ENCODE results near the gene KCNJ4.
"Not testable (repeated sequence)": the region's sequence is repeated elsewhere in the genome, so short reads cannot be mapped to it uniquely, and the experiment has no call there.

Gene KCNJ4

DNA sequence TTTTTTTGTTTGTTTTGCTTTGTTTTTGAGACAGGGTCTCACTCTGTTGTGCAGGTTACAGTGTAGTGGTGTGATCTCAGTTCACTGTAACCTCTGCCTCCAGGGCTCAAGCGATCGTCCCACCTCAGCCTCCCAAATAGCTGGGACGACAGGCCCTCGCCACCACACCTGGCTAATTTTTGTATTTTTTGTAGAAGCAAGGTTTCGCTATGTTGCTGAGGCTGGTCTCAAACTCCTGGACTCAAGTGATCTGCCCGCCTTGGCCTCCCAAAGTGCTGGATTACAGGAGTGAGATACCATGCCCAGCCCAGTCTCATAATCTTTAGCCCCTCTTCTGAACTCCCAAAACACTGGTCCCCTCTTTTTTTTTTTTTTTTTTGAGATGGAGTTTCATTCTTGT, 50.6 kb downstream of the KCNJ4 start:
- DNase-seq (ENCODE audit: low spot score): no peak
- TF ChIP-seq, protein P1, sequence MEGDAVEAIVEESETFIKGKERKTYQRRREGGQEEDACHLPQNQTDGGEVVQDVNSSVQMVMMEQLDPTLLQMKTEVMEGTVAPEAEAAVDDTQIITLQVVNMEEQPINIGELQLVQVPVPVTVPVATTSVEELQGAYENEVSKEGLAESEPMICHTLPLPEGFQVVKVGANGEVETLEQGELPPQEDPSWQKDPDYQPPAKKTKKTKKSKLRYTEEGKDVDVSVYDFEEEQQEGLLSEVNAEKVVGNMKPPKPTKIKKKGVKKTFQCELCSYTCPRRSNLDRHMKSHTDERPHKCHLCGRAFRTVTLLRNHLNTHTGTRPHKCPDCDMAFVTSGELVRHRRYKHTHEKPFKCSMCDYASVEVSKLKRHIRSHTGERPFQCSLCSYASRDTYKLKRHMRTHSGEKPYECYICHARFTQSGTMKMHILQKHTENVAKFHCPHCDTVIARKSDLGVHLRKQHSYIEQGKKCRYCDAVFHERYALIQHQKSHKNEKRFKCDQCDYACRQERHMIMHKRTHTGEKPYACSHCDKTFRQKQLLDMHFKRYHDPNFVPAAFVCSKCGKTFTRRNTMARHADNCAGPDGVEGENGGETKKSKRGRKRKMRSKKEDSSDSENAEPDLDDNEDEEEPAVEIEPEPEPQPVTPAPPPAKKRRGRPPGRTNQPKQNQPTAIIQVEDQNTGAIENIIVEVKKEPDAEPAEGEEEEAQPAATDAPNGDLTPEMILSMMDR (IDR thresholded peaks at IDR 0.05; ENCODE audit: borderline replicate concordance, control extremely low read depth, extremely low read depth, insufficient read depth, missing control alignments): no peak
- in situ Hi-C loops (cut with MboI; ENCODE audit: low sequenced_read_pairs, unreplicated experiment): no loop called here

DNA sequence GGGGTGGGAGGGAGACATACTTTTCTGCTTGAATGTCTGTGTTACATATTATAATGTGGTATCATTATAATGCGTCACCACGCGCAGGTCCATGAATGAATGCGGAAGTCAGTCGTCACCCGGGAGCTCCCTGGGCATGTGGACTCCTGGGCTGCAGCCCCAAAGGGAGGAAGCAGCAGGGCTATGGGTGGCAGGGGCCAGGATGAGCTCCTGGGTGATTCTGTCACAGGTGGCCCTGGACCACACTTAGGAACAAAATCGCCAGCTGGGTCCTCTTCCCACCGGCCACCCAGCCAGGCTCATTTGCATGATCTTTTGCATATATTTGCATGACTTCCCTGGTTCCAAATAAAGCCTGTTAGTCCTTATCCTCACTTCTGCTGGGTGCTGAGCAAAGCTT, 51.2 kb downstream of the KCNJ4 start:
- no peak for DNase-seq (ENCODE audit: low spot score)
- TF ChIP-seq, protein P1 (IDR thresholded peaks at IDR 0.05; ENCODE audit: borderline replicate concordance, control extremely low read depth, extremely low read depth, insufficient read depth, missing control alignments): no peak
- in situ Hi-C loops (cut with MboI; ENCODE audit: low sequenced_read_pairs, unreplicated experiment): no loop called here

DNA sequence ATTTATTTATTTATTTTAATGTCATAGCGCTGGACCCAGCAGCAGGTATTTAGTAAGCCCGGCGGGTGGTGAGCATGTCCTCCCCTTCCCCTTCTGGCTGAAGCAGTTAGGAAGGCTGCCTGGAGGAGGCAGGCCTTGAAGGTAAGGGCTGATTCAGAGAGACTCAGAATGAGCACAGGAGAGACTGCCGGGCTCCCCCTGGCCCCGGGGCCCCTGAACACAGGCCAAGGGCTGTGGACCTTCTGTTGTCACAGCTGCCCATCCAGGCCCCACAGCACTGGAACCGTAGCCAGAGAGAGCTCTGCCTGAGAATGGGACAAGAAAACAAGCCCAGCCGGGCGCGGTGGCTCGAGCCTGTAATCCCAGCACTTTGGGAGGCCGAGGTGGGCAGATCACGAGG, 52.8 kb downstream of the KCNJ4 start:
- in situ Hi-C loops (cut with MboI; ENCODE audit: low sequenced_read_pairs, unreplicated experiment): no loop called here
- TF ChIP-seq, protein P1 (IDR thresholded peaks at IDR 0.05; ENCODE audit: borderline replicate concordance, control extremely low read depth, extremely low read depth, insufficient read depth, missing control alignments): no peak
- DNase-seq (ENCODE audit: low spot score): no peak

DNA sequence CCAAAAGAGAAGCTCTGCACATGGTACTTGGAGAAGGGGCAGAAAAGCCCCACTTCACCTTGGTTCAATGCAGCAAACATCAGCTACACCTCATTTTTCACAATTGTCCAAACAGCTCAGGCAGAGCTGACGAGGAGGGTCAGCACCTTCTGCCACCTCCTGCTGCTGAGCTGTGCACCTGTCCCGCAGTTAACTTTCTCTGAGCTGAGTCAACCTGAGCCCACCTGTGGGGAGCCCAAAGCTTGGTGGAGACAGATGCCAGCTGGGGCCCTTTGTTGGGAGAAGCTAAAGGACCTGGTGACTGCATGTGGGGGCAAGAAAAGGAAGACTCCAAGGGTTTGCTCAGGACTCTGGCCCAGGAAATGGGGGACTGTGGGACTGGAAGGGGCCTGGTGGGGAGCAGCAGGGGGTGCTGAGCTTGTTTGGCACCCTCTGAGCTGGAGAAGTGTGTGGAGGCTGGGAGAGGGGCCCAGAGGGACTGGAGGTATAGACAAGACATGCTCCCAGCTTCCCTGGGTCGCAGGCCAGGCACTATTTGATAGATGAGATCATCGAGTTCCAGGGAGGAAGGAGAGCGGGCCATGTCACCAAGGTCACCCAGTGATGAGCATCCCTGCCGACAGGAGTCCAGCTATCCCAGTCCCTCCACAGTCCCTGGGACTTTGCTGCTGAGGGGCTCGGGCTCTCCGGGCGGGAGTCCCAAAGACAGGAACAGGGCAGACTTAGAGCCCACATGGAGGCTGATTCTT, 53.5 kb downstream of the KCNJ4 start:
- TF ChIP-seq, protein P1 (IDR thresholded peaks at IDR 0.05; ENCODE audit: borderline replicate concordance, control extremely low read depth, extremely low read depth, insufficient read depth, missing control alignments): no peak
- no peak for DNase-seq (ENCODE audit: low spot score)
- in situ Hi-C loops (cut with MboI; ENCODE audit: low sequenced_read_pairs, unreplicated experiment): no loop called here

DNA sequence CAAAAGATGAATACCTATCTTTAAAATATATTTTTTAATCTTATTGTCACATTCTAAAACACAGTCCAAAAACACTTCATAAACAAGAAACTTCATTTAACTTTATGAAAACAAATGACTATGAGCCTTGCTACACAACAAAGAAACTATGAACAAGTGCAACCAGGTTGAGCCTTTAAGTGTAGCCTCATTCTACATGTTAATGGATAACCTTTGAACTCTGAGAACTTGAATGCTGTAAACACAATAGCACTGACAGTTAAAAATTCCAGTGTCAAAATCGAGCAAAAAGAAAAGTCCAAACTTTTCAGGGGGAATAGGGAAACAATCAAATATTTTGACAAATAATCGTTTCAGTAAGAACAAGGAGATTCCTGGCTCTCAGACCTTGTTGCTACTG, 54.7 kb downstream of the KCNJ4 start:
- DNase-seq (ENCODE audit: low spot score); in situ Hi-C loops (cut with MboI; ENCODE audit: low sequenced_read_pairs, unreplicated experiment): not testable (repeated sequence)

DNA sequence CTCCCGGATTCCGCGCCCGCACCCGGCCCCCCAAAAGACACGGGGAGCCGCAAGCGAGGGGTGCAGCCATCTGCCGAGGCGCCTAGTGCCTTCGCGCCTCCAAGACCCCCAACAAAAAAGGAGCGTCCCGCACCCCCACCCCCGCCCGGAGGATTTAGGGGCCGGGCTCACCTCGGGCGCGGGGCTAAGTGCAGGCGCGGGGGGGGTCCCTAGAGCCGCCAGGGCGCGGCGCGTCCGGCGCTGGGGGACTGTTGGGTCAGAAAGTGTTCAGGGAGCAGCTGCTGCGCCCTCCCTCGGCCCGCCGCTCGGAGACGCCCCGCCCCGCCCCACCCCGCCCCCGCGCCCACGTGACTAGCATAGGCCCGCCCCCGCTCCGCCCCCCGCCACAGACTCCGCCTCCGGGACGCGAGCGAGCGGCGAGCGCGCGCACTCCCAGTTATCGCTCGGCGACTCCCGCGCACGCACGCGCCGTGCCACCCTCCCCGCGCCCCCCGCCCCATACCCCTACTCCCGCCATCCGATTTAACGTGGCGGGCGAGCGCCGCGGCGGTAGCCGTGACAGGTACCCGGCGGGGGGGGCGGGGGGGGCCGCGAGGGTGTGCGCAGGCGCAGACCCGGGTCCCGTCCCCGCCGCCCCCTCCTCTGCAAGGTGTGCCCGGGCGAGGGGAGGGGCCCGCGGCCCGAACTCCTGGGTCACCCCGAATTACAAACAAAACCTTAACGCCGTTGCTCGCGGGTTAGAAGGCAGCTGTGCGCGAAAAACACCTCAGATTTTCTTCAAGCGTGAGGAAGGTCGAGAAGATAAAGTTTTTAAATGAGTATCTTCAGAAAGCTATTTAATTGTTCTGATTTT, 56.2 kb downstream of the KCNJ4 start:
- in situ Hi-C loops (cut with MboI; ENCODE audit: low sequenced_read_pairs, unreplicated experiment): no loop called here
- TF ChIP-seq, protein P1 (IDR thresholded peaks at IDR 0.05; ENCODE audit: borderline replicate concordance, control extremely low read depth, extremely low read depth, insufficient read depth, missing control alignments): no peak
- DNase-seq (ENCODE audit: low spot score): peak; percentile 88

DNA sequence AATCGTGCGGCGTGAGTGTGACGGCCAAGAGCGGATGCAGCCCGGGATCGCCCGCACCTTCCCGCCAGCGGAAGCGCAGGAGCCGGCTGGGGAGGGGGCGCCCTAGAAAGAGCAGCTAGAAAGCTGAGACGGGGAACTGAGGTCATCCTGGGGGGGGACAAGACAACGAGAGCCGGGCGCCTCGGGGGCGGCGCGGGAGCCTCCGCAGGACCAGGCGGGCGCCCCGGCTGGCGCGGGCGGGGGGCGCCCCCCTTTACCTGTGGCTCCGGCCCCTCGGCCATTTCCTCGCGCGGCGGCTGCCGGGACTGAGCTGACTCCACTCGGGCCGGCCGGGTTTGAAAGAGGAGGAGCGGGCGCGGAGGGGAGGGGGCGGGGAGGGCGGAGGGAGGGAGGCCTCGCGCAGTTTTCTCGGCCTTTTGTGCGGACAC, 56.8 kb downstream of the KCNJ4 start:
- in situ Hi-C loops (cut with MboI; ENCODE audit: low sequenced_read_pairs, unreplicated experiment): not testable (repeated sequence)

More for the DNA sequence above, 56.8 kb downstream of the KCNJ4 start:
- peak; percentile 73 for DNase-seq (ENCODE audit: low spot score)

Data from GM13976 (cell line).